ENCODE measurements around the gene TRMT11.
"Not testable (repeated sequence)": the region's sequence is repeated elsewhere in the genome, so short reads cannot be mapped to it uniquely, and the experiment has no call there.

The TRMT11 gene

DNA sequence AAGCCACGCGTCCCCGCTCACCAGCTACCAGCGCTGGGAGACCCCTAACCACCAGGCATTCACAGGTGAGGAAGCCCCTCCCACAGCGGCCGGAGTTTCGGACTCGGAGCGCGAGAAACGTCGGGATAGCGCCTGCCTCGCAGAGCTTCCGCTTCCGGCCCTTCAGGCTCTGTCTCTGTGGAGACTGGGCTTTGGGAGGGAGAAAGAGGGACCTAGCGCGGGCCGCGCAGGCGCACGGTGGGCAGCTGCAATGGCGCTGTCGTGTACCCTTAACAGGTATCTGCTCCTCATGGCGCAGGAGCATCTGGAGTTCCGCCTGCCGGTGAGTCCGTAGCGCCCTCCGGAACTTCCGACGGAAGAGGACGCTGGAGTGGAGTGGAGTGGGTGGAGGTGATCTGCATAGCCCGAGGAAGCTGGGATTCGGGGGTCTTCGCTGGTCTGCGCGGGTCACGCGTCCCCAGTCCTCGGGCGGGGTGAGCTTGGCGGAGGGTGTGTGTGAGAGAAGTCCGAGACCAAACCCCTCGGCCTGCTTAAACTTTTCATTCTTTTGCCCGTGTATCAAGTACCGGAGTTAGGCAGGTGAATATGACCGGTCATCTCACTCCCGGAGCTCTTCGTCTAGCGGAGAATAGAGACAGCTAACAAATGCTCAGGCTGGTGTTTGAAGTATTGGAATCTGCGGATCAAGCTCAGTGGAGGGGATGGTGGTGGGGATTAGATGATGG is at the start of gene TRMT11:
TSS of gene TRMT11 (plus strand) at position 240 of the 725 bp plus-strand sequence. CDS start at position 251, 11 bp downstream.
- peak; percentile 86 for DNase-seq

DNA sequence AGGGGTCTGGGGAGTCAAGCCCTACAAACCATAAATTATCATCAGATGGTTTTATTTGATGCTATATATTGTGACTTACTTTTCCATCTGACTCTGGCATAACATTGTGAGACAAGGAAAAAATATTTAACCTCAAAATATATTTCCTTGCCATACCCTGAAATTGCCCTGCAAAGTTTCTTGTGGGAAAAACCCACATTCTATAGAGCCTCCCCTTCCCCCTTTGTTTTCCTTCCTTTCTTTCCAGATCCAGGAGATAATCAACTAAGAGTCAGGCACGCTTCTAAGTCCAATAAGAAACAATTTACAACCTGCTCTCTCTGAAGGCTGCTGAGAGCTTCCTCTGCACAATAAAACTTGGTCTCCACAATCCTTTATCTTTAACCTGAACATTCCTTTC is 47.3 kb upstream of the TRMT11 start:
- no peak for DNase-seq

DNA sequence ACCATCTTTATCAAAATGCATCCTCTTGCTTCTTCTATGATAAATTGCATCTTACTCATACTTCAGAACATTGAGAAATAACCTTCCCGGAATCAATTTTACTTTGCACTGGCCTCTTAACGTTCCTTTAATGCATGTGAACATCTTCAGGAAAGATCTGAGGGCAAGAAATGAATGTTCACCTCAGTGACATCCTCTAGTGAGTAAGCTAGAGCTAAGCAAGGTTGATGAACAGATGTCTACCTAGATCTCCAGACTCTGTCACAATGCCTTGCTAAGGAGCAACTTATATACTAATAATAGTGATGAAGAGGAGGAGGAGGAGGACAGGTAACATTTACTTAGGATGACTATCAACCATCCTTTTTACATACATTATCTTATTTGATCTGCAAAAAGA is 46.5 kb upstream of the TRMT11 start:
- no peak for DNase-seq

DNA sequence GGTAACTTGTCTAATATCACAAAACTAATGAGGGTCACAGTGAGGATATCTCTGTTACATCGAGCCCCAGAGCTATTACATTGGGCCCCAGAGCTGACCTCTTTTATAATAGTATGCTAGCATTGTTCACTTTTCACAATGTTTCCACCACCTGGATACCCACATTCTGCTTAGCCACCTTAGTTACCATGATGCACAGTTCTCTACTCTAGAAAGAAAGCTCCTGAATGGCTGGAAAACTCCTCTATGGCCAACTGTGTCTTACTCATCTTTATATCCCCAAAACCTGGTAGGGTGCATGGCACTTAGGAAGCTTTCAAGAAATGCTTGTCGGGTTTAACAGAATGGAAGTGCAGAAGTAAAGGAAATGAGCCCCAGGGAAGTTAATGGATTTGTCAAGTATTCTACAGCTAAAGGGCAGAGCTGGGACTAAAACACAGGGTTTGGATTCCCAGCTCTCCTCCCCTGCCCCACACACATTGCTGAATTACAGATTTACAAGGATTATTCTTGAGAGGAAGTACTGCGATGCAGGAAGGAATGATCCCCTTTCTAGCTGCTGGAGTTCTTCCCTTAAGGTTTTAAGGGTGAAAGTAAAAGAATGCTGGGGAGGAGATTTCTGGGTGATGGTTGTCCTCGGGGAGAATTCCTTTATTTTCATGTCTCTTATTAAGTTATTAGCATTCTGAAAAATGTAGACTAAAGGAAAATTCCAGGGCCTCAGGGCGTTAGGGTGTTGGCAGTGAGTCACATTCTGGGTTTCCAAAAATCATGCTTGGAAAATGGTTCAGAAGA is 45.9 kb upstream of the TRMT11 start:
- DNase-seq, result no peak

DNA sequence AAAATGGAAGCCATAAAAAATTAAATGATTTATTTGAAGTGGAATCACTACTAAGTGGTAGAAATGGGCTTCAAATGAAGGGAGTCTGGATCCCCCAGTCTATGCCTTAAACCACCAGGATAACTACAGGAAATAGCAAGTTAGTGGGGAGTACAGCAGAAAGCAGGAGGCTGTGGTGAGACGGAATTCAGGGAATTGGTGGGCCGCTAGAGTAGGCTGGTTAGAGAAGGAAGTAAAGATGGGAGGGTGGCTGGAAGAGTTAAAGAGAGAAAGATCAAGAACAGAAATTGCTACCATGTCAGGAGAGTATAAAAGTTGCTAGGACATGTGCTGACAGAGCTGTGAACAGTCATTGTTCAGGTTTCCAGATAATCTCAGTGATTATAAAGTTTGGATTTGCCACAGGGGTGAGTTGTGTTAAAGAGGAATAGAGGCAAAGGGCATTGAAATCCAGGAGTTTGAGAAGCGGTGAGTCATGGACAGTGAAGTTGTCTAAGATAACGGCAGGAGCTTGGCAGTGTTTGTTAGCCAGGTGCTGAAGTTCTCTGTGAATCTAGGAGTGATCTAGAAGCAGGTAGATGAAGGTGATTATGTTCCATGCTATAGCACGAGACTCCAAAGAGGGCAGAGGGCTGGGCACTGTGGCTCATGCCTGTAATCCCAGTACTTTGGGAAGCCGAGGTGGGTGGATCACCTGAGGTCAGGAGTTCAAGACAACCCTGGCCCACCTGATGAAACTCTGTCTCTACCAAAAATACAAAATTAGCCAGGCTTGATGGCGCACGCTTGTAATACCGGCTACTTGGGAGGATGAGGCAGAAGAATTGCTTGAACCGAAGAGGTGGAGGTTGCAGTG is 43.4 kb upstream of the TRMT11 start:
- no peak for DNase-seq

DNA sequence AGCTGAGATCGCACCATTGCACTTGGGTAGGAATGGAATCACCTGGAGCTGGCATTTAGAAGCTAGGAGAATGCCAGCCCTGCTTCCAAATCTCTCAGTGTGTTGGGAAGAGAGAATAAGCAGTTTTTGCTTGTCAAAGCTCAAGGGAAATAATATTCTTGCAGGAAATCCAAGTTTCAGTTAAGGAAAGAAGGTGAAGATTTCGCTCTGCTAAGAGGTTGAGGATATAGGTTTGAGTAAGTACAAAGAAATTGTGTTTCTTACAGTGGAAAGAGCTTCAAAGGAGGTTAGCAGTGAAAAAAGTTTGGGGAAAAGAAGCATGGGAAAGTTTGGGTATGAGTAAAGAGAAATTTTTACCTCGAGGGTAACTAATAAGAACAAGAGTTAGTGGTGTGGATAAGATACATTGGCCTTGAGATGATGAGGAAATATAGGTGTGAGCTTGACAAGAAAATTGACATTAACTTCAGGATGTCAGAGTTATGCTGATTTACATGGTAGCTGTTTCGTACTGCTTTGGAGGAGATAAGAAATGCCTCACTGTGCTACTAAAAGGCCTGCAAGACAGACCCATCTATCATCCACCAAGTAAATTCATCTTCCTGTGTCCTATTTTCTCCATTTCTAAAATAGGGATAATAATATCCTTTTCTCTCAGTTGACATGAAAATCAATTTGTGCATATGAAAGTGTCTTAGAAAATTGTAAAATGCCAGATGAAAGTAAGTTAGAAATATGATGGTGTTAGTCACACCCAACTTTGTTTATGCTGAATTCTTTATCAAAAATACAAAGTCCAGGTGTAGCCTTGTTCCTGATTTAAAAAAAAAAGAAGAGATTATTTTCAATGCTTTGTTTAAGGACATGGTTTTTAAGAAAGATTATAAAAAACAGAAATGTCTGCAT is 42.6 kb upstream of the TRMT11 start:
- DNase-seq, result no peak

DNA sequence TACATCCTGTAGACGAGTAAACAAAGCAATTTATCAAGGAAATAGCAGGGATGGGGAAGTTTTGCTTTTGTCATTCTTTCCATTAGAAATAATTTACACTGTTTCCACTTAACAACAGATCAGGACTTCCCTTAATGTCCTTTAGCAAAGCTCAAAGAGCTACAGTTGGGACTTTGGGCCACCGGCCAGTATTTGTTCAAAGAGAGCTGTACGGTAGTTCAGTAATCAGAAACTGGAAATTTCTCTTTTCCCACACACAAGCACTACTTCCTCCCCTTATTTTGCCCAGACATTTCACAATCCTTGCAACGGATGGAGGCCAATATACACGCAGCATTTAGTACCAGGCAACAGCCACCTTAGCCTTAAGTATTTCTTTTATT is 41.9 kb upstream of the TRMT11 start:
- no peak for DNase-seq

DNA sequence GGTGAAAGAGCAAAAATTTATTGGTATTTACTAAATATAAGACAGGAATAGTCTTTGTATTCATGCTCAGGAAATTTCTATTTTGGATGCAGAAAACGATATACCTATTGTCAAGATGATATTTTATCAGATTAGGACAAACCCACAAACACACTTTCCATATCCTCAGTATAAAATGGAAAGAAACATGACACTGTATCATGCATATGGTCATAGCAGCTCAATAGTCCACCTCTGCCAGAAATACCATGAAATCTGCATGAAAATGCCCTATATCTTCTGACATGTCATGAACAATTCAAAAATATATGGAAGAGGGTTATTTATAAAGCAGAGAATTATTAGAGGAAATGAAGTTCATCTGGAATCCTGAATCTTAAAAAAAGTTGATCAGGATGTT is 41.4 kb upstream of the TRMT11 start:
- DNase-seq, result no peak

DNA sequence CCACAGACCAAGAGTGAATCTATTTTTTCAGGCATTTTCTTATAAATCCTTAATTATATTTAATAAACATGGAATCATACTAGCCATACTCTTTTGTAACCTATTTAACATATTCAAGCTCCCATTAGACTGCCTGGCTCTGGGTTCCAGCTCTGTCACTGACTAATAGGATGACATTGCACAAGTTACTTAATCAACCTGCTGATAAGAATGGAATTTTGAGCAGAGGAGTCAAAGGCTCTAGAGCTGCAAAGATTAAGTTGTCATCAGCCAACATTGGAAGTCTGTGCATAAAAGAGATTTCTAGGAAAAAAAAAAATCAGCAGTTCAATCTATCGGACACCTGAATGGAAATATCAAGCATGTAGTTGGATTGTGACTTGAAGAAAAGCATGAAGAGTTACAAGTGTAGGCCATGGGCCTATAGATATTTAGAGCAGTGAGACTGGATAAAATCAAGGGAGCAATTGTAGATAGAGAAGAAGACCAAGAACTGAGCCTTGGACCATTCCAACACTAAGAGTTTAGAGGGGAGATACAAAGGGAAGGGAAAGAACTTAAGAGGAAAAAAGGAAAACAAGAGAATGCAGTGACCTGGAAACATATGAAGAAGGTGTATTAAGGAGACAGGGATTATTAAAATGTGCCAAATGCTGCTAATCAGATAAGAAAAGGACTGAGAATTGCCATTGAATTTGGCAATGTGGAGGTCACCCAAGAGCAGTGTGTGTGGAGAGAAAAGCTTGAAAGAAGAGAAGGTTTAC is 40.8 kb upstream of the TRMT11 start:
- DNase-seq, result no peak

DNA sequence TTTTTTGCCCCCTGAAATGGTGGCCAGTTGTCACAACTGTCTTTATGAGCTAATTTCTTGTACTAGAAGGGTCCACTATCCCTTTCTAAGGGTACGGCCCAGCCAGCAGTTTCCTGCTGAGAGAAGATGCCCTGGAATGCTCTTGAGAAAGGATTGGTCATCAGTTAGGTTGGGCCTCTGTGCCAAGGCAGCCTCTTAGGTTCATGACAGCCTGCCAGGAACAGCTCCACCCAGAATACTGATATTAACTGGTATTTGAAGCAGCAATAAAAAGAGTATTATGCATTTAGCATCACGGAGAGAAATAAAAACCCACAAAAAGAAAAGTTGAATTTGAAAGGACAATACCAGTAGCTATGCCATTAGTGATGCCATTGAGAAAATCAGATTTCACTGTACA is 38.7 kb upstream of the TRMT11 start:
- no peak for DNase-seq

DNA sequence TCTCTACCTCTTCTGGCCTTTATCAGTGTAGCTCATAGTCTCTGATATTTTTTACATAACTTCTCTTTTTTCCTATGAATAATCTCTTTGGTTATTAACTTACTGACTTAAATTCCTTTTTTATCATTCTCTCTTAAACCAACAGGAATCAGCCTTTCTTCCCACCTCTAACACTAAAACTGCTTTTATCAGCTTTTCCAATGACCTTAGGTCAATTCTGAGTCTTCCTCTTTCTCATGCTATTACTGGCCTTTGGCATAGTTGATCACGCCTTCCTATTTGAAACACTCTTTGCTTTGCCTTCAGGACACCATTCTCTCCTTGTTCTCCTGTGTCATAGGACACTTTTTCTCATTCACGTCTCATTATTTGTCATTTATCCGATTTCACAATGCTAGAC is 37.9 kb upstream of the TRMT11 start:
- DNase-seq, result no peak

DNA sequence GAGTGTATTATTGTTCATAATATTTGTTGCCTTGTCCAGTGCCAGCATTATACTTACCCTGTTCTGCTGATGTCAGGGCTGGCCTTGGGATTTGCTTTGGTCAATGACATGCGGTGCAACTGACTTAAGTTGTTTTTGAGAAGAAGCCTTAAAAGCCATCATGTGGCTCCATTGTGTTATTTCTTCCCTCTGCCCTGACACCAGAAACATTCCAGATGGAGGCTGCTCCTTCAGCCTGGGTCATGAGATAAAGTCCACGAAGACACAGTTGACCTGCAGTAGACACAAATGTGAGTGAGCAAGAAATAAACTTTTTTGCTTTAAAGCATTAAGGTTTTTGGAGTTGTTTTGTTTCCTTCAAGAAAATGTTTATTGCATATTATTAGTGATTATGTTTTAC is 37.3 kb upstream of the TRMT11 start:
- no peak for DNase-seq

DNA sequence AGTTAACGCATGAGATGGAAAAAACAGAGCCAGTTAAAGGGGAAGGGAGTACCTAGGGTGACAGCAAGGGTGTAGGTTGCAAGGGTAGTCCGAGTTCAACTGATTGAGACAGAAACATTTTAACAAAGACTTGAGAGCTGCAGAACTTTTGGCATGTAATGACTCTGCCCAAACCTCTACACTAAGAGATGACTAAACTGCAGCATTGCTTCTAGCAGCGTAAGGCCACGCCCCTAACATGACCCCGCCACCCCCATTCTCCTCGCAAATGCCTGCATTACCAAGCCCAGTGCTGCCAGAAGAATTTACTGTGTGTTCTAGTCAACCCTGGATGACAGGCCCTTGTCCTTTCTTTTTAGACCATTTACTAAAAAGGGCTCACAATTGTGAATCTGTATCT is 36.0 kb upstream of the TRMT11 start:
- DNase-seq, result no peak

DNA sequence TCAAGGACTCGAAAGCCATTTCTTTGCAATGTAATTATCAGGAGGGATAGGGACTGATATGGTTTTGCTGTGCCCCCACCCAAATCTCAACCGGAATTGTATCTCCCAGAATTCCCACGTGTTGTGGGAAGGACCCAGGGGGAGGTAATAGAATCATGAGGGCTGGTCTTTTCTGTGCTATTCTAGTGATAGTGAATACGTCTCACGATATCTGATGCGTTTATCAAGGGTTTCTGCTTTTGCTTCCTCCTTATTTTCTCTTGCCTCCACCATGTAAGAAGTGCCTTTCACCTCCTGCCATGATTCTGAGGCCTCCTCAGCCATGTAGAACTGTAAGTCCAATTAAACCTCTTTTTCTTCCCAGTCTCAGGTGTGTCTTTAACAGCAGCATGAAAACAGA is 35.6 kb upstream of the TRMT11 start:
- not testable (repeated sequence) for DNase-seq

DNA sequence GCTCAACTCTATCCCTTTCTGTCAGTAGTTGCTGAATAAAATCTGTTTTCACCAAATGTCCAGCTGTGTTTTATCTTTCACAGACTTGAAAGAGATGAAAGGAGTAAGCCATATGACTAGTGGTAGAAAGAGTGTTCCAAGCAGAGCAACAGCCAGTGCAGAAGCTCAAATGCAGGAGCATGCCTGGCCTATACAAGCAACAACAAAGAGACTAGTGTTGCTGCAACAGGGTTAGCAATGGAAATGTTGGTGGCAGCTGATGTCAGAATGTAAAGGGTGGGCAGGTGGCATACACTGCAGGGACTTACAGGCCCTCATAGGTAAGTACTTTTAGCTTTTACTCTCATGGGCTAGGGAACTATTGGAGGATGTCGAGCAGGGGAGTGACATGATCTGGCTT is 35.0 kb upstream of the TRMT11 start:
- no peak for DNase-seq

DNA sequence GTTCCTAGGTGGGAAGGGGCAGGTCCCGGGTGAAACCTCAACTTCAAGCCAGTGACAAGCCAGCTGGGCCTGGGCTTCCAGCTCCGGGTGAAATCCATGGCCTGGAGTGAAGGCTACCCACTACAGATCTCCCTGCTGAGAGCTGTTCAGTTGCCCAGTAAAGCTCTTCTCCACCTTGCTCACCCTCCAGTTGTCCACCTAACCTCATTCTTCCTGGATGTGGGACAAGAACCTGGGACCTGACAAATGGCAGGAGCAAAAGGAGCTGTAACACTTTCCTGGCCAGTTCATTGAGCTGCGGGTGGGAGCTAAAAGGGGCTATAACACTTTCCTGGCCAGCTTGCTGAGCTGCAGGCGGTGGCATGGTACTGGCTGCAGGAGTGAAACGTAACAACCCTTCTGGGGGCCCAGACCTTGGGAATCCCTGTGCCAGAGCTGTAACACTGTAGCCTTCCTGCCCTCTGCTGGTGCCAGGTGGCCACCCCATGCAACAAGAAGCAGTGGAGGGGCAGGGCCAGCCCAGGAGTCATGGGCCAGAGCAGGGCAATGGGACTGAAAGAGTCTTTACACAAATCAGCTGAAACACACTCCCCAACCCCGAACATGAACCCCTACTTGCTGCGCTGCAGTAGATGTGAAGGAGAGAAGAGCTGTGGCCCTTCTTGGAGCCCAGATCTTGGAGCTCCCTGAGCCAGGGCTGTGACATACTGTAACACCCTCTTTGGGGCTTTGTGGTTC is 33.4 kb upstream of the TRMT11 start:
- DNase-seq, result no peak

DNA sequence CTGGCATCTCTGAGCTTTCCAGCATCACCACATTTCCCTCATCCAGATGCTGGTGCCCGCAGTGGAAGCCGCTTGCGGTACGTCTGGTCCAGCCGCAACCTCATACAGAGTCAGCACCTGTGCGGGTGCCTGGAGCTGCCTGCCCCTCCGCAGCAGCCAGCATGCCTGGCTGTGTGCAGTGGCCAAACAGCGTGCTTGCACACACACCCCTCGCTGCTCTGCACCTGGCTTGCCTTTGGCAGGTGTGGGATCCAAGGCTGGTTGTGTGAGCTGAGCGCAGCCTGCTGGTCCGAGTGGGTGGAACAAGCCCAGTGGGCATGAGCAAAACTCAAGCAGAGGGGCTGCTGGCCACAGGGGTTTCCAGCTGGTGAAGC is 32.9 kb upstream of the TRMT11 start:
- DNase-seq, result no peak

DNA sequence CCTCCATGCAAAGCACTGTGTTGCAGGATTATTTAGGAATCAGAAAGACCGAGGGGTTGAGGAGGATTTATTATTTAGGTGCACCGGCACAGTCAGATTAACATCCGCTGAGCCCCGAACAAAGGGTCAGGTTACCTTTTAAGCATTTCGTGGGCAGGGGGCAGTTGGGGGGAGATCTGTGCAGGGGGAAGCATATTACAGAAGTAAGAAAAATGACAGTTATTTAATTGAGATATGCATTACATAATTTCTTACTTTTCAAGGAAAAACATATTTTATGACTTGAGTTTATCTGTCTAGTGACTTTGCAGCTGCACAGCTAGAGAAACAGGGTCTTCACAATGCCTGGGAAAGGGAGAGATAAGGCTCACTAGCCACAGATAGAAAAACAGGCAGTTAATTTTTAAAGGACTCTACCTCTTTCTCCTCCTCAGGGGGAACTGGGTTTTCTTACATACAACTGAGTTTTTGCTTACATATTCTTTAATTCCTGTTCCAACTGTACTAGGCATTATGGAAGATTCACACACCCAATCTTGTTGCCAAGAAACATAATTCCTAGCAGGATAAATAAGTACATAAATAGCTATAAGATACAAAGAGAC is 31.5 kb upstream of the TRMT11 start:
- DNase-seq, result no peak

DNA sequence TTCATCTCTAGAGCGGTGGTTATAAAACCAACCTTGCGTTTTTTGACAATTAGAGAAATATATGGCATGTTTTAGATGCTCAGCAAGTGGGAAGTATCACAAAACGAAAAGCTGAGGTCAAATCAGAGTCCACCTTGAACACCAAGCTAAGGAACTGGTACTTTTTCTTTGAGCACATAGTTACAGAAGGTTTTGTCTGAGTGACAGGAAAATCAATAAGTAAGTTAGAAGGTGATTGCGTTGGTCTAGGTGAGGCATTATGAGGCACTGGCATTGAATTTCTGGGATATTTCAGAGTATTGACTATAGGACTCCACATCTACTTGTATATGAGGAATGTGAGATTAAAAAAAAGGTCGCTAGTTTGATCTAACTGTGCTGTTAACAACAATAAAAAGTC is 30.4 kb upstream of the TRMT11 start:
- no peak for DNase-seq

All from NCI-H2227 treated with DMSO at 0.1 percent for 48 hours (cell line).